ENCODE results near the gene ITIH4.

DNA sequence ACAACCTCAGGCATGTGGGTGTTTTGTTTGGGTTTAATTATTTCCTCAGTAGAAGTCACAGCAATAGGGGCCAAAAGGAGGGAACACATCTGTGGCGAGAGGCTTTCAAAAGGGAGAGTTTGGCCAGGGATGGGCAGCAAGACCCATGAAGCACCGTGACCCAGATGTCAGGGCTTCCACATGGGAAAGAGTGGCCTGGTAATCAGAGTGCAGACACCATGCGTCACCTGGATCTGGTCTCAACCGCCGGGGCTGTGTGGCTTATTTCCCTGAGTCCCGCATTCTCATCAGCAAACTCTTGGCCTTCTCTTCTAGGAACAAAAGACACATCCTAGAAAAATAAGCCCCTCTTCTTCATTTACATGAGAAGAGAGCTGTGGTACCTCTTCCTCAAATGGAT, 16.8 kb upstream of the ITIH4 start:
- TF ChIP-seq CTCF (IDR thresholded peaks at IDR 0.05) (no peak), POLR2A (IDR thresholded peaks at IDR 0.05) (no peak)

All from heart left ventricle (tissue), 13 donors.